Calu3 (cell line): ENCODE results near the gene FYCO1. TPM values are rescaled to one million over a fixed set of nuclear protein-coding genes. Genes with fewer than 3 reads are reported as not detected.

Experiments used
- BruUV-seq: library from RNA; stranded (reverse); fragments of 400-500 nt; replicated peaks from 2 replicates; lab custom pipeline; 2021; lab: Mats Ljungman, UMichigan
- CTCF ChIA-PET: fragments of 300-600 bp; sonication (Branson Sonifier 250); formaldehyde crosslinking; loops from one replicate; lab custom pipeline; 2022; ENCODE audit warnings: antibody characterized with exemption; lab: Charles Lee
- DNase-seq: peaks from one replicate; pipeline ENCODE4 v3.0.0; 2022
- H3K27ac Mint-ChIP-seq: one replicate; pipeline ENCODE4 v1.8.0; 2022; ENCODE audit warnings: mixed read lengths; ENCODE audit not compliant: unreplicated experiment
- H3K27me3 Mint-ChIP-seq: one replicate; pipeline ENCODE4 v1.8.0; 2022; ENCODE audit warnings: mixed read lengths; ENCODE audit not compliant: unreplicated experiment
- H3K36me3 Mint-ChIP-seq: one replicate; pipeline ENCODE4 v1.8.0; 2022; ENCODE audit warnings: mild to moderate bottlenecking, moderate library complexity, mixed read lengths; ENCODE audit not compliant: insufficient read depth, unreplicated experiment
- H3K4me1 Mint-ChIP-seq: one replicate; pipeline ENCODE4 v1.8.0; 2022; ENCODE audit warnings: mild to moderate bottlenecking, low read depth, mixed read lengths; ENCODE audit not compliant: unreplicated experiment
- H3K4me3 Mint-ChIP-seq: one replicate; pipeline ENCODE4 v1.8.0; 2022; ENCODE audit warnings: mild to moderate bottlenecking, low read depth, moderate library complexity, mixed read lengths; ENCODE audit not compliant: unreplicated experiment
- H3K9me3 Mint-ChIP-seq: one replicate; pipeline ENCODE4 v1.8.0; 2022; ENCODE audit warnings: low read depth, mixed read lengths; ENCODE audit not compliant: unreplicated experiment
- intact Hi-C: fragments of 100-400 bp; cut with micrococcal nuclease; formaldehyde crosslinking; loops from one replicate; pipeline ENCODE4 v1.10.0; 2022; ENCODE audit not compliant: unreplicated experiment
- total RNA-seq: library from RNA; stranded (reverse); gene quantifications from 2 replicates; pipeline ENCODE4 v1.2.3, GENCODE V29; 2022
- TF ChIP-seq, protein P1 (sequence below): fragments of 200-600 bp; IDR thresholded peaks from one replicate; pipeline ENCODE4 v1.8.0; 2022; ENCODE audit warnings: antibody characterized with exemption; ENCODE audit not compliant: unreplicated experiment

The FYCO1 gene
- total RNA-seq, 1 experiment from 2014 or later, result 24.5 TPM

DNA sequence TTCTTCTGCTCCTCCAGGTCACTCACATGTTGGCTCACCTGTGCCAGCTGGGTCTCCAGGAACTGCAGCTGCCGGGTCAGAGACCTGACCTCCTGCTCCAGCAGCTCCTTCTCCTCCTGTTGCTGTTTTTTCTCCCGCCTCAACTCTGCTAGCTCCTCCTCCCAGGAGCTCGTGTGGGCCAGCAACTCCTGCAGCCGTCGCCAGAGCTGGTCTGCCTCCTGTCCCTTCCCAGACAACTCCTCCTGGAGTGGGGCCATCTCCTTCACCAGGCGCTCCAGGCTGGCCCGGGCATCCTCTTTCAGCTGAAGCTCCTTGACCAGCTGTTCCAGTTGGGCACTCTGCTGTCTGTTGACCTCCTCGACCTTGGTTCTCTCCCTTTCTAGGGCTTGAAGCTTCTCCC, 27.9 kb downstream of the FYCO1 start:
- Mint-ChIP-seq H3K4me3 (no peak overlapping the region), H3K36me3 (peaks cover 4% of the 10 kb centered on the region), H3K27ac (no peak overlapping the region), H3K4me1 (no peaks in the 10 kb centered on the region), H3K9me3 (no peaks in the 10 kb centered on the region), H3K27me3 (no peaks in the 10 kb centered on the region)
- TF ChIP-seq, protein P1, sequence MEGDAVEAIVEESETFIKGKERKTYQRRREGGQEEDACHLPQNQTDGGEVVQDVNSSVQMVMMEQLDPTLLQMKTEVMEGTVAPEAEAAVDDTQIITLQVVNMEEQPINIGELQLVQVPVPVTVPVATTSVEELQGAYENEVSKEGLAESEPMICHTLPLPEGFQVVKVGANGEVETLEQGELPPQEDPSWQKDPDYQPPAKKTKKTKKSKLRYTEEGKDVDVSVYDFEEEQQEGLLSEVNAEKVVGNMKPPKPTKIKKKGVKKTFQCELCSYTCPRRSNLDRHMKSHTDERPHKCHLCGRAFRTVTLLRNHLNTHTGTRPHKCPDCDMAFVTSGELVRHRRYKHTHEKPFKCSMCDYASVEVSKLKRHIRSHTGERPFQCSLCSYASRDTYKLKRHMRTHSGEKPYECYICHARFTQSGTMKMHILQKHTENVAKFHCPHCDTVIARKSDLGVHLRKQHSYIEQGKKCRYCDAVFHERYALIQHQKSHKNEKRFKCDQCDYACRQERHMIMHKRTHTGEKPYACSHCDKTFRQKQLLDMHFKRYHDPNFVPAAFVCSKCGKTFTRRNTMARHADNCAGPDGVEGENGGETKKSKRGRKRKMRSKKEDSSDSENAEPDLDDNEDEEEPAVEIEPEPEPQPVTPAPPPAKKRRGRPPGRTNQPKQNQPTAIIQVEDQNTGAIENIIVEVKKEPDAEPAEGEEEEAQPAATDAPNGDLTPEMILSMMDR, result no peak
- no peak for DNase-seq
- intact Hi-C loops, result no loop called here
- BruUV-seq, result no TSS peak
- CTCF ChIA-PET, result no interaction called here

DNA sequence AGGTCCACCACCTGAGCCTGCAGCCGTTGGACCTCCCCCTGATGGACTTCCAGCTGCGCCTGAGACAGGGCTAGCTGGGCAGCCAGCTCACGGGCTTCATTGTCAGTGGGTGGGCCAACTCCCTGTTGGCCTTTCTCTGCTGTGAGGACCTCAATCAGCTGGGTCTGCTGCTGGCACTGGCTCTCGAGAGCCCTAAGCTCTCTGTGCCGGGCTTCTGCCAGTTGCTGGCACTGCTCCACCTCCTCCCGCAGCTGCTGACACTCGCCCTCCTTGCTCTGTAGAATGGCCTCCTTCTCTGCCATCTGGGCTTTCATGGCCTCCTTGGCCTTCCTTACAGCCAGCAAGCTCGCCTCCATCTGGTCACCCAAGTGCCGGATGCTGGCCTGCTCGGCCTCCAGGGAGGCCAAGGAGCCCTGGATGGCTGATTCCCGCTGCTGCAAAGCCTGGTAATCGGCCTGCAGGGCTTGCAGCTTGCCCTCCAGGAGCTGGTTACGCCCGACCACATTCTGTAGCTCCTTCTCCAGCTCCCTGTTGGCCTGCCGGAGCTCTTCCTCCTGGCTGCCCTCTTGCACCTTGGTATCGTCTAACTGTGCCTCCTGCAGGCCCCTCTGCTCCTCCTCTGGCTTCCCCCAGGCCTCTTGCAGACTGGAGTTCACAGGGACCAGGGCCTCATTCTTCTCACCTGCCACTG, 28.5 kb downstream of the FYCO1 start:
- Mint-ChIP-seq H3K36me3 (peaks cover 4% of the 10 kb centered on the region), H3K9me3 (no peaks in the 10 kb centered on the region), H3K4me3 (no peak overlapping the region), H3K27ac (no peak overlapping the region), H3K4me1 (no peaks in the 10 kb centered on the region), H3K27me3 (no peaks in the 10 kb centered on the region)
- no TSS peak for BruUV-seq
- TF ChIP-seq, protein P1, result no peak
- DNase-seq, result no peak
- intact Hi-C loops, result no loop called here
- CTCF ChIA-PET, result no interaction called here

DNA sequence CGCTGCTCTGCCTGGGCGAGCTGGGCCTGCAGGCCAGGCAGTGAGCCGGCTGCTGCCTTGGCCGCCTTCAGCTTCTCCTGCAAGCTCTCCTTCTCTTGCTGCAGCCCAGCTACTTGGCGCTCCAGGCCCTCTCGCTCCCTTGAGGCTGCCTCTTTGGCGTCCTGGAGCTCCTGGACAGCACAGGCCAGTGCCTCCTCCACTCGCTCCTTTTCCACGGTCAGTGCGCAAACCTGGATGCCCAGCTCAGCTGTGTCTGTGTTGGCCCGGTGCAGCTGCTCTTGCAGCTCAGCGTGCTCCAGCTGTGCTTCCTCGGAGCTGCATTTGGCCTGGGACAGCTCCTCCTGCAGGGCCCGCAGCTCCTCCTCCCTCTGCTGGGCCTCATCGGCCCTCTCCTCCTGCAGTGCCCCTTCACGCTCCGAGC, 29.2 kb downstream of the FYCO1 start:
- CTCF ChIA-PET, result no interaction called here
- TF ChIP-seq, protein P1, result no peak
- Mint-ChIP-seq H3K36me3 (peaks cover 4% of the 10 kb centered on the region), H3K27me3 (no peaks in the 10 kb centered on the region), H3K9me3 (no peaks in the 10 kb centered on the region), H3K4me1 (no peaks in the 10 kb centered on the region), H3K27ac (no peak overlapping the region), H3K4me3 (no peak overlapping the region)
- DNase-seq, result no peak
- intact Hi-C loops, result no loop called here
- BruUV-seq, result no TSS peak

DNA sequence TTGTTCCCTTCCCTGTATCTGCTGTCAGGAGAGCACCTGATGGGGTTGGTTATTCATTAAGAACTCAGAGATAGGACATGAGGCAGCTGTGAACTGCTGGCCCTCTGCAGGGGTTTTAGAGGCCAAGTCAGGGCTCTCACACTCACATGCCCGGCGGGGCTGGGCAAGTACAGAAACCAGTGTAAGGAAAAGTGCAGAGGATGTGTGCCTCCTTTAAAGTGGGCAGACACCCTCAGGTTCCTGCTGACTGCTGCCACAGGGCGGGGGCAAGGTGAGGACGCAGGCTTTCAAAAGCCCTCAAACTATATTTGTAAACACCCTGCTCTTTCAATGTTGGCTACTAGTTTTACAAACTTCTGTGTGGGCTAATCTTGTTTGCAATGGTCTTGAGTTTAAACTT, 30.0 kb downstream of the FYCO1 start:
- Mint-ChIP-seq H3K27ac (no peak overlapping the region), H3K4me3 (no peak overlapping the region), H3K4me1 (no peaks in the 10 kb centered on the region), H3K9me3 (no peaks in the 10 kb centered on the region), H3K27me3 (no peaks in the 10 kb centered on the region), H3K36me3 (peaks cover 4% of the 10 kb centered on the region)
- CTCF ChIA-PET, result no interaction called here
- BruUV-seq, result no TSS peak
- no peak for DNase-seq
- intact Hi-C loops, result no loop called here
- TF ChIP-seq, protein P1, result no peak
